ENCODE results near the gene LPIN2. TPM values are rescaled to one million over a fixed set of nuclear protein-coding genes. Genes with fewer than 3 reads are reported as not detected.

Gene LPIN2
- total RNA-seq, 1 experiment from 2014 or later: 25.3 TPM

- Mint-ChIP-seq H3K4me3 (ENCODE audit: unreplicated experiment) (no peak overlapping the region), H3K27ac (ENCODE audit: unreplicated experiment) (no peak overlapping the region), H3K27me3 (ENCODE audit: insufficient read depth, unreplicated experiment) (no peaks in the 10 kb centered on the region), H3K36me3 (ENCODE audit: insufficient read depth, unreplicated experiment) (no peaks in the 10 kb centered on the region), H3K4me1 (ENCODE audit: low read depth, unreplicated experiment) (peaks cover 39% of the 10 kb centered on the region), H3K9me3 (ENCODE audit: unreplicated experiment) (no peaks in the 10 kb centered on the region)
- H3K27me3 ChIP-seq (replicated peaks; ENCODE audit: control insufficient read depth, insufficient read depth, low read length): no peaks in the 10 kb centered on the region
- H3K4me1 ChIP-seq: peaks cover 52% of the 10 kb centered on the region
- H3K9me3 ChIP-seq: no peaks in the 10 kb centered on the region
- intact Hi-C loops (cut with micrococcal nuclease; ENCODE audit: unreplicated experiment): loop anchor here (1.0 to 2.0 kb wide), 4 partner anchors 19 to 261 kb away; partner anchors contain the start of gene MYL12A
- POLR2A ChIA-PET: interaction anchor here (0.5 to 1.3 kb wide), 3 partner anchors 17 to 262 kb away, joined by 3 to 5 read pairs (median 3); partner anchors contain the start of gene MYL12A
- TF ChIP-seq CTCF (IDR thresholded peaks at IDR 0.05; ENCODE audit: insufficient read depth in 1 of 2, low read depth in 1 of 2, low read length in 1 of 2, severe bottlenecking in 1 of 2, unreplicated experiment in 1 of 2): peak; percentile 46 to 56
- peak in 1 of 2 experiments; percentile 44 for DNase-seq
- no peaks in the 10 kb centered on the region; the same call in 1 of the 2 replicates for H3K36me3 ChIP-seq (ENCODE audit: control insufficient read depth, insufficient read depth, low read length)
- no TSS peak for BruUV-seq (replicated peaks)
- no peak overlapping the region for H3K4me3 ChIP-seq (ENCODE audit: low read depth, low read length)
- CTCF ChIA-PET: interaction anchor here (0.6 to 2.2 kb wide), 7 partner anchors 9 to 718 kb away, joined by 4 to 14 read pairs (median 7); no protein-coding TSS in a partner anchor
These were observed 27.3 kb downstream of the LPIN2 start for GRCh38 chr18:2985628-2986027.

- DNase-seq: peak; percentile 48 to 79
- no peaks in the 10 kb centered on the region for H3K9me3 Mint-ChIP-seq (ENCODE audit: unreplicated experiment)
- Histone ChIP-seq H3K9me3 (no peaks in the 10 kb centered on the region), H3K4me3 (ENCODE audit: low read depth, low read length) (no peak overlapping the region), H3K27me3 (replicated peaks; ENCODE audit: control insufficient read depth, insufficient read depth, low read length) (no peaks in the 10 kb centered on the region), H3K36me3 (ENCODE audit: control insufficient read depth, insufficient read depth, low read length) (peaks cover 2% of the 10 kb centered on the region; the same call in 1 of the 2 replicates), H3K4me1 (peaks cover 52% of the 10 kb centered on the region)
- POLR2A ChIA-PET: interaction anchor here (0.5 kb wide), 1 partner anchor 92 kb away, joined by 3 read pairs; no protein-coding TSS in a partner anchor
- no peaks in the 10 kb centered on the region for H3K36me3 Mint-ChIP-seq (ENCODE audit: insufficient read depth, unreplicated experiment)
- H3K27ac Mint-ChIP-seq (ENCODE audit: unreplicated experiment): no peak overlapping the region
- H3K27me3 Mint-ChIP-seq (ENCODE audit: insufficient read depth, unreplicated experiment): no peaks in the 10 kb centered on the region
- no TSS peak for BruUV-seq (replicated peaks)
- H3K4me3 Mint-ChIP-seq (ENCODE audit: unreplicated experiment): peak overlapping the region; percentile 3
- peaks cover 39% of the 10 kb centered on the region for H3K4me1 Mint-ChIP-seq (ENCODE audit: low read depth, unreplicated experiment)
- CTCF ChIA-PET: interaction anchor here (0.6 to 2.2 kb wide), 7 partner anchors 10 to 261 kb away, joined by 3 to 12 read pairs (median 5); no protein-coding TSS in a partner anchor
- intact Hi-C loops (cut with micrococcal nuclease; ENCODE audit: unreplicated experiment): loop anchor here (1.0 to 2.0 kb wide), 3 partner anchors 18 to 52 kb away; no protein-coding TSS in a partner anchor
- no peak for TF ChIP-seq CTCF (IDR thresholded peaks at IDR 0.05; ENCODE audit: insufficient read depth in 1 of 2, low read depth in 1 of 2, low read length in 1 of 2, severe bottlenecking in 1 of 2, unreplicated experiment in 1 of 2)
These were observed 28.2 kb downstream of the LPIN2 start for GRCh38 chr18:2984703-2985261.

GRCh38 chr18:2984091-2984490 lies 28.9 kb downstream of the LPIN2 start:
- no peak overlapping the region for H3K27ac Mint-ChIP-seq (ENCODE audit: unreplicated experiment)
- H3K4me1 Mint-ChIP-seq (ENCODE audit: low read depth, unreplicated experiment): peaks cover 39% of the 10 kb centered on the region
- H3K4me1 ChIP-seq: peaks cover 52% of the 10 kb centered on the region

More at GRCh38 chr18:2984091-2984490, 28.9 kb downstream of the LPIN2 start:
- CTCF ChIA-PET: no interaction called here
- no peaks in the 10 kb centered on the region for H3K9me3 Mint-ChIP-seq (ENCODE audit: unreplicated experiment)
- POLR2A ChIA-PET: no interaction called here
- no peak for TF ChIP-seq CTCF (IDR thresholded peaks at IDR 0.05; ENCODE audit: insufficient read depth in 1 of 2, low read depth in 1 of 2, low read length in 1 of 2, severe bottlenecking in 1 of 2, unreplicated experiment in 1 of 2)
- no peak for DNase-seq
- no peaks in the 10 kb centered on the region for H3K36me3 Mint-ChIP-seq (ENCODE audit: insufficient read depth, unreplicated experiment)
- intact Hi-C loops (cut with micrococcal nuclease; ENCODE audit: unreplicated experiment): loop anchor here (2.0 kb wide), 1 partner anchor 17 kb away; no protein-coding TSS in a partner anchor
- BruUV-seq (replicated peaks): no TSS peak
- H3K9me3 ChIP-seq: no peaks in the 10 kb centered on the region
- no peaks in the 10 kb centered on the region for H3K27me3 ChIP-seq (replicated peaks; ENCODE audit: control insufficient read depth, insufficient read depth, low read length)
- H3K4me3 Mint-ChIP-seq (ENCODE audit: unreplicated experiment): peak overlapping the region; percentile 3
- H3K27me3 Mint-ChIP-seq (ENCODE audit: insufficient read depth, unreplicated experiment): no peaks in the 10 kb centered on the region
- H3K4me3 ChIP-seq (ENCODE audit: low read depth, low read length): no peak overlapping the region
- peaks cover 2% of the 10 kb centered on the region; the same call in 1 of the 2 replicates for H3K36me3 ChIP-seq (ENCODE audit: control insufficient read depth, insufficient read depth, low read length)

All from Caco-2 (cell line).